K562 (cell line): ENCODE data around the gene LPIN1. TPM values are rescaled to one million over a fixed set of nuclear protein-coding genes. Genes with fewer than 3 reads are reported as not detected.

ENCODE experiments used
- ATF7 ChIP-seq: fragments of 450-650 bp; IDR thresholded peaks from 2 replicates; pipeline ENCODE4 v1.7.1; 2014; ENCODE audit warnings: mild to moderate bottlenecking, moderate library complexity
- CBX1 ChIP-seq: sonication (generic); IDR thresholded peaks from 2 replicates; pipeline ENCODE4 v1.6.1; 2016; ENCODE audit warnings: antibody characterized with exemption, low read depth, mild to moderate bottlenecking
- CC2D1A ChIP-seq: fragments of 450-650 bp; IDR thresholded peaks from 2 replicates; pipeline ENCODE4 v1.6.1; 2017; ENCODE audit warnings: mild to moderate bottlenecking
- CTCFL ChIP-seq: IDR thresholded peaks from 2 replicates; pipeline ENCODE4 v1.6.1; 2011; ENCODE audit warnings: borderline replicate concordance, low read depth, mild to moderate bottlenecking, moderate library complexity, low read length; ENCODE audit not compliant: insufficient read depth, poor library complexity, severe bottlenecking
- DMBX1 ChIP-seq: fragments of 250-450 bp; sonication (Bioruptor Pico); IDR thresholded peaks from 2 replicates; pipeline ENCODE4 v1.8.0; 2022; ENCODE audit warnings: inconsistent platforms, mild to moderate bottlenecking, moderate library complexity, borderline replicate concordance
- HMGN3 ChIP-seq: IDR thresholded peaks from 2 replicates; pipeline ENCODE4 v1.6.1; 2011; ENCODE audit warnings: borderline replicate concordance, low read depth, mild to moderate bottlenecking, mixed read lengths, low read length; ENCODE audit not compliant: insufficient read length; ENCODE audit errors: extremely low read depth
- KAT8 ChIP-seq: fragments of 450-650 bp; IDR thresholded peaks from 2 replicates; pipeline ENCODE4 v1.6.1; 2016; ENCODE audit warnings: low read depth, mild to moderate bottlenecking
- NCOA6 ChIP-seq: fragments of 450-650 bp; IDR thresholded peaks from 2 replicates; pipeline ENCODE4 v1.6.1; 2017; ENCODE audit warnings: mild to moderate bottlenecking
- NKRF ChIP-seq: fragments of 450-650 bp; IDR thresholded peaks from 2 replicates; pipeline ENCODE4 v1.6.1; 2016; ENCODE audit warnings: borderline replicate concordance
- RAD21 ChIP-seq, 2 experiments: fragments of 250-450 bp in 1 of 2; fragments of 450-650 bp in 1 of 2; sonication (Bioruptor Pico) in 1 of 2; formaldehyde crosslinking in 1 of 2; IDR thresholded peaks in 1 of 2; conservative IDR thresholded peaks in 1 of 2; 2 replicates each; pipeline versions ENCODE4 v1.4.0 to v1.8.0; 2020 to 2022; ENCODE audit warnings: mild to moderate bottlenecking in 2 of 2, moderate library complexity in 1 of 2
- ZBTB17 ChIP-seq: fragments of 450-650 bp; formaldehyde crosslinking; IDR thresholded peaks from 2 replicates; pipeline ENCODE4 v1.4.0; 2020; ENCODE audit warnings: mild to moderate bottlenecking
- ZBTB40 ChIP-seq, 2 experiments: fragments of 450-650 bp in 1 of 2; sonication (generic) in 1 of 2; formaldehyde crosslinking in 1 of 2; IDR thresholded peaks; 2 replicates each; pipeline versions ENCODE4 v1.7.1 to v1.9.0; 2016 to 2022; ENCODE audit warnings: inconsistent platforms in 1 of 2, mild to moderate bottlenecking in 1 of 2, missing genetic modification reagents in 1 of 2
- ZNF232 ChIP-seq: sonication (generic); formaldehyde crosslinking; IDR thresholded peaks from 2 replicates; pipeline ENCODE4 v1.8.0; 2022; ENCODE audit warnings: mild to moderate bottlenecking, missing genetic modification reagents
- polyA plus RNA-seq, 8 experiments: library from polyadenylated mRNA; depleted of rRNA in 4 of 8; stranded (reverse) in 5 of 8; unstranded in 3 of 8; fragments of >200 nt; fragmentation: Nextera tagmentation in 2 of 8; fragmentation: Illumina TruSeq in 1 of 8; extraction: Ambion mirVana in 2 of 8; extraction: Trizol in 1 of 8; gene quantifications; 2 replicates each; pipeline versions ENCODE4 v1.2.1 to v1.2.3, GENCODE V29; 2011 to 2014; ENCODE audit warnings: inconsistent platforms in 1 of 8, missing spikeins in 1 of 8
- total RNA-seq, 7 experiments: library from RNA; depleted of rRNA in 6 of 7; stranded (reverse); fragments of >200 nt in 6 of 7; fragmentation: Illumina TruSeq in 2 of 7; extraction: Trizol in 2 of 7; gene quantifications; 2 replicates each; pipeline versions ENCODE4 v1.2.1 to v1.2.3, GENCODE V29; 2011 to 2021; ENCODE audit warnings: low replicate concordance in 1 of 7

The LPIN1 gene
- total and polyA plus RNA-seq, 9 of the 15 experiments (the other 6 are each of a cell fraction or from before 2014, with no cell fraction given): 9.2 to 84.0 (median 27.8) TPM

- TF ChIP-seq ZBTB40 (IDR thresholded peaks at IDR 0.05): no peak
- TF ChIP-seq ZBTB40 (CRISPR knock-in tag; IDR thresholded peaks at IDR 0.05): no peak
- no peak for TF ChIP-seq ZNF232 (CRISPR knock-in tag)
- TF ChIP-seq KAT8: no peak
- TF ChIP-seq DMBX1 (CRISPR knock-in tag): 0 out of 2 replicates have a peak, but pooled peaks have one; percentile 19
- TF ChIP-seq HMGN3: peak; percentile 66
- peak; percentile 55; the same call in 1 of the 2 replicates for TF ChIP-seq NKRF
- peak; percentile 97 to 98 for TF ChIP-seq RAD21 (CRISPR knock-in tag; conservative IDR thresholded peaks at IDR 0.05 in 1 of 2, IDR thresholded peaks at IDR 0.05 in 1 of 2)
- no peak; the same call in 1 of the 2 replicates for TF ChIP-seq ATF7
- peak; percentile 82 for TF ChIP-seq CTCFL
- TF ChIP-seq CBX1: no peak
- TF ChIP-seq CC2D1A: peak; percentile 71
- TF ChIP-seq ZBTB17 (CRISPR knock-in tag): no peak
- TF ChIP-seq NCOA6: no peak
Observed at GRCh38 chr2:11778923-11779757, 32.7 kb downstream of the LPIN1 start (continued).
